SH-SY5Y (cell line): Measurements from ENCODE around the gene HAPLN2.

Experiments
- GATA2 ChIP-seq: IDR thresholded peaks from 2 replicates; pipeline ENCODE4 v1.6.1; 2011; ENCODE audit warnings: mild to moderate bottlenecking, low read depth, low read length
- GATA3 ChIP-seq: IDR thresholded peaks from 2 replicates; pipeline ENCODE4 v1.6.1; 2011; ENCODE audit warnings: low read depth, mild to moderate bottlenecking, low read length, moderate library complexity

- TF ChIP-seq GATA2 (no peak), GATA3 (no peak)
Observed at GRCh38 chr1:156574039-156574633, 45.1 kb upstream of the HAPLN2 start.
